ENCODE data around the gene CBX8. TPM values are rescaled to one million over a fixed set of nuclear protein-coding genes. Genes with fewer than 3 reads are reported as not detected.

Gene CBX8
- total RNA-seq, 1 donor from 2014 or later = 4.0 TPM

GRCh38 chr17:79809530-79810129, 12.8 kb upstream of the CBX8 start:
- CTCF ChIA-PET = interaction anchor here (1.2 to 2.2 kb wide), 2 partner anchors 27 to 160 kb away, joined by 3 to 7 read pairs; no protein-coding TSS in a partner anchor
- H3K4me1 Mint-ChIP-seq = peaks cover 43% of the 10 kb centered on the region

DNA sequence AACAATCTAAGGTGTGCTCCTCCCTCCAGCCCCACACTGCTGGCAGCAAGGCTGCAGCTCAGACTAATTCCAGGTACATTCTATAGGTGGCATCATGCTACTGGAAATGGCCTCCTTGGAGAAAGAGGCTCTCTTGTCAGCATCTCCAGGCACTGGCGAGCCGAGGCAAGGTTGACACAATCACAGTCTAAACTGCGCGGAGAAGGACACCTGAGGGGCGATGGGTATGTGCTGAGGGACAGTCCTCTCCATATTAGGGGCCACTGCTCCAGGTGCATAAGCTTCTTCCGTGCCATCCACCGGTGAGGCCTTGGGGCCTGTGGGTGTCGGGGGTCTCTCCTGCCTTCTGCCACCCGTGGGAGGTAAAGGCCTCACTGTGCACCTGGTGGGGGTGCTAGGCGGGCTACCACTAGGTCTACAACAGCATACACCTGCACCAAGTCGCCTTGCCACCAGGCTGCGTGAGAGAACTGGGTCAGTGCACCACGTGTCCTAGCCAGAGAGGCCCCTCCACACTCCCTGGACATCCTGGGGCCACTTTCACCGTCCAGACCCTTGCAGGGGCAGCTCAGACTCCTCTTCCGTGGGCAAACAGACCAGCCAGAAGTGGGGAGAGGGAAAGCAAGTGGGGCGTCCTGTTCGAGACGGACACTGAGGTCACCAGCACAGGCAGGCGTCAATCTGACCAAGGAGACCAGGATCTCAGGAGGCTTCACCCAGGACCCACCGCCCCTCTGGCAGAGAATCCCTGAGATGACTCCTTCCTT, 12.1 kb upstream of the CBX8 start:
- peak overlapping the region; percentile 35 for H3K27ac Mint-ChIP-seq
- H3K27me3 Mint-ChIP-seq = peaks cover 54% of the 10 kb centered on the region
- TF ChIP-seq, protein P1, sequence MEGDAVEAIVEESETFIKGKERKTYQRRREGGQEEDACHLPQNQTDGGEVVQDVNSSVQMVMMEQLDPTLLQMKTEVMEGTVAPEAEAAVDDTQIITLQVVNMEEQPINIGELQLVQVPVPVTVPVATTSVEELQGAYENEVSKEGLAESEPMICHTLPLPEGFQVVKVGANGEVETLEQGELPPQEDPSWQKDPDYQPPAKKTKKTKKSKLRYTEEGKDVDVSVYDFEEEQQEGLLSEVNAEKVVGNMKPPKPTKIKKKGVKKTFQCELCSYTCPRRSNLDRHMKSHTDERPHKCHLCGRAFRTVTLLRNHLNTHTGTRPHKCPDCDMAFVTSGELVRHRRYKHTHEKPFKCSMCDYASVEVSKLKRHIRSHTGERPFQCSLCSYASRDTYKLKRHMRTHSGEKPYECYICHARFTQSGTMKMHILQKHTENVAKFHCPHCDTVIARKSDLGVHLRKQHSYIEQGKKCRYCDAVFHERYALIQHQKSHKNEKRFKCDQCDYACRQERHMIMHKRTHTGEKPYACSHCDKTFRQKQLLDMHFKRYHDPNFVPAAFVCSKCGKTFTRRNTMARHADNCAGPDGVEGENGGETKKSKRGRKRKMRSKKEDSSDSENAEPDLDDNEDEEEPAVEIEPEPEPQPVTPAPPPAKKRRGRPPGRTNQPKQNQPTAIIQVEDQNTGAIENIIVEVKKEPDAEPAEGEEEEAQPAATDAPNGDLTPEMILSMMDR (IDR thresholded peaks at IDR 0.05) = no peak
- ATAC-seq (ENCODE audit: low read depth) (no peak), DNase-seq (no peak)
- peaks cover 41% of the 10 kb centered on the region for H3K4me1 Mint-ChIP-seq
- intact Hi-C loops (cut with micrococcal nuclease) = loop anchor here (5.0 to 10.0 kb wide), 2 partner anchors 1588 to 1706 kb away; partner anchors contain the start of genes ACTG1 and BAHCC1
- H3K36me3 Mint-ChIP-seq (ENCODE audit: low read depth) = peaks cover 5% of the 10 kb centered on the region
- H3K4me3 Mint-ChIP-seq = no peak overlapping the region
- ChIA-PET CTCF (interaction anchor here (0.9 to 1.6 kb wide), 3 partner anchors 161 to 199 kb away, joined by 3 to 4 read pairs (median 3); no protein-coding TSS in a partner anchor), POLR2A (interaction anchor here (1.3 to 18.2 kb wide), 3 partner anchors 8 to 128 kb away, joined by 5 to 212 read pairs (median 7); partner anchors contain the start of gene CBX4)
- no peaks in the 10 kb centered on the region for H3K9me3 Mint-ChIP-seq

More at GRCh38 chr17:79809530-79810129, 12.8 kb upstream of the CBX8 start:
- intact Hi-C loops (cut with micrococcal nuclease) = loop anchor here (2.0 to 10.0 kb wide), 3 partner anchors 13 to 1705 kb away; partner anchors contain the start of genes ACTG1, BAHCC1 and CBX8
- peaks cover 56% of the 10 kb centered on the region for H3K27me3 Mint-ChIP-seq
- POLR2A ChIA-PET = interaction anchor here (1.0 to 18.2 kb wide), 2 partner anchors 27 to 32 kb away, joined by 3 to 212 read pairs; partner anchors contain the start of gene CBX4
- no peaks in the 10 kb centered on the region for H3K9me3 Mint-ChIP-seq
- H3K36me3 Mint-ChIP-seq (ENCODE audit: low read depth) = peaks cover 2% of the 10 kb centered on the region
- H3K27ac Mint-ChIP-seq = no peak overlapping the region
- H3K4me3 Mint-ChIP-seq = no peak overlapping the region
- DNase-seq (no peak), ATAC-seq (ENCODE audit: low read depth) (no peak)
- TF ChIP-seq, protein P1 (IDR thresholded peaks at IDR 0.05) = no peak

- ATAC-seq (ENCODE audit: low read depth) (no peak), DNase-seq (no peak)
- ChIA-PET POLR2A (interaction anchor here (0.6 to 18.2 kb wide), 8 partner anchors 7 to 1705 kb away, joined by 3 to 212 read pairs (median 6); partner anchors contain the start of genes ACTG1, CBX4 and CBX8), CTCF (interaction anchor here (0.9 to 1.5 kb wide), 2 partner anchors 30 to 163 kb away, joined by 3 read pairs; no protein-coding TSS in a partner anchor)
- Mint-ChIP-seq H3K4me1 (peaks cover 40% of the 10 kb centered on the region), H3K9me3 (no peaks in the 10 kb centered on the region), H3K27ac (no peak overlapping the region), H3K36me3 (ENCODE audit: low read depth) (peaks cover 5% of the 10 kb centered on the region), H3K4me3 (no peak overlapping the region), H3K27me3 (peaks cover 51% of the 10 kb centered on the region)
- TF ChIP-seq, protein P1 (IDR thresholded peaks at IDR 0.05) = no peak
- intact Hi-C loops (cut with micrococcal nuclease) = loop anchor here (5.0 to 10.0 kb wide), 2 partner anchors 1590 to 1708 kb away; partner anchors contain the start of genes ACTG1 and BAHCC1
Measured at GRCh38 chr17:79806863-79807720, 10.2 kb upstream of the CBX8 start.

GRCh38 chr17:79806446-79806760, 9.5 kb upstream of the CBX8 start:
- POLR2A ChIA-PET = interaction anchor here (0.9 to 18.2 kb wide), 4 partner anchors 8 to 35 kb away, joined by 3 to 212 read pairs (median 12); partner anchors contain the start of gene CBX4
- Mint-ChIP-seq H3K27me3 (peaks cover 53% of the 10 kb centered on the region), H3K9me3 (no peaks in the 10 kb centered on the region), H3K4me1 (peaks cover 34% of the 10 kb centered on the region), H3K4me3 (no peak overlapping the region), H3K27ac (no peak overlapping the region), H3K36me3 (ENCODE audit: low read depth) (peaks cover 5% of the 10 kb centered on the region)
- TF ChIP-seq, protein P1 (IDR thresholded peaks at IDR 0.05) = no peak
- DNase-seq (no peak), ATAC-seq (ENCODE audit: low read depth) (no peak)
- intact Hi-C loops (cut with micrococcal nuclease) = loop anchor here (5.0 to 10.0 kb wide), 2 partner anchors 1591 to 1708 kb away; partner anchors contain the start of genes ACTG1 and BAHCC1
- CTCF ChIA-PET = interaction anchor here (0.9 kb wide), 1 partner anchor 164 kb away, joined by 3 read pairs; no protein-coding TSS in a partner anchor
